IPS-NIHi7 (cell line): ENCODE data around the gene KRT28.
"Not testable (repeated sequence)": the region's sequence is repeated elsewhere in the genome, so short reads cannot be mapped to it uniquely, and the experiment has no call there.

Source experiments
- DNase-seq: peaks from one replicate; pipeline ENCODE4 v3.0.0; 2012; ENCODE audit warnings: mixed read lengths; ENCODE audit errors: extremely low spot score

Gene KRT28

GRCh38 chr17:40779181-40779909 lies 20.4 kb downstream of the KRT28 start:
- peak; percentile 37 for DNase-seq

GRCh38 chr17:40778461-40778860 lies 21.3 kb downstream of the KRT28 start:
- no peak for DNase-seq

GRCh38 chr17:40777971-40778370 lies 21.8 kb downstream of the KRT28 start:
- no peak for DNase-seq

GRCh38 chr17:40777459-40777858 lies 22.3 kb downstream of the KRT28 start:
- no peak for DNase-seq

- DNase-seq = no peak
These were observed 23.8 kb downstream of the KRT28 start for GRCh38 chr17:40775945-40776344.

GRCh38 chr17:40772101-40772500 lies 27.7 kb downstream of the KRT28 start, which contains the start of gene KRT26:
Gene KRT26 (minus strand): TSS chr17:40772201. CDS start chr17:40772113, 88 bp downstream.
- DNase-seq = no peak

- no peak for DNase-seq
These were observed 34.1 kb downstream of the KRT28 start for GRCh38 chr17:40765657-40766056.

GRCh38 chr17:40763752-40764151 lies 36.0 kb downstream of the KRT28 start:
- DNase-seq = no peak

GRCh38 chr17:40760105-40761016 lies 39.4 kb downstream of the KRT28 start:
- DNase-seq = no peak

- DNase-seq = no peak
These were observed 44.5 kb downstream of the KRT28 start, which contains the start of gene KRT25 for GRCh38 chr17:40755231-40755630. Gene KRT25 (minus strand): TSS chr17:40755331. CDS start chr17:40755271, 60 bp downstream.

- DNase-seq = no peak
These were observed 46.0 kb downstream of the KRT28 start for GRCh38 chr17:40753804-40754203.

- no peak for DNase-seq
These were observed 48.7 kb downstream of the KRT28 start for GRCh38 chr17:40751065-40751464.

- no peak for DNase-seq
These were observed 49.4 kb downstream of the KRT28 start for GRCh38 chr17:40750391-40750790.

- not testable (repeated sequence) for DNase-seq
These were observed 51.1 kb downstream of the KRT28 start for GRCh38 chr17:40748666-40749065.
